HG03196 (cell line): Measurements from ENCODE around the gene PBX3.

Experiments
- ATAC-seq: cut with Tn5 transposase; IDR thresholded peaks from one replicate; pipeline ENCODE4 v1.9.1; 2021; ENCODE audit not compliant: unreplicated experiment

The PBX3 gene

GRCh38 chr9:125969462-125969861 lies 222.3 kb downstream of the PBX3 start:
- no peak for ATAC-seq

- no peak for ATAC-seq
Measured at GRCh38 chr9:125969868-125970267, 222.7 kb downstream of the PBX3 start.

- no peak for ATAC-seq
Measured at GRCh38 chr9:125970340-125970739, 223.2 kb downstream of the PBX3 start.

- no peak for ATAC-seq
Measured at GRCh38 chr9:125971050-125971449, 223.9 kb downstream of the PBX3 start.

GRCh38 chr9:125972012-125972729 lies 225.0 kb downstream of the PBX3 start:
- no peak for ATAC-seq

GRCh38 chr9:125973547-125973946 lies 226.4 kb downstream of the PBX3 start:
- no peak for ATAC-seq

GRCh38 chr9:125974705-125975104 lies 227.5 kb downstream of the PBX3 start:
- no peak for ATAC-seq

GRCh38 chr9:125977223-125977622 lies 230.1 kb downstream of the PBX3 start:
- ATAC-seq: no peak

GRCh38 chr9:125979383-125979782 lies 232.2 kb downstream of the PBX3 start:
- no peak for ATAC-seq

- ATAC-seq: no peak
Measured at GRCh38 chr9:125982798-125983406, 235.7 kb downstream of the PBX3 start.

GRCh38 chr9:125983681-125984080 lies 236.5 kb downstream of the PBX3 start:
- no peak for ATAC-seq

- no peak for ATAC-seq
Measured at GRCh38 chr9:125984461-125984860, 237.3 kb downstream of the PBX3 start.

GRCh38 chr9:125985142-125985997 lies 238.2 kb downstream of the PBX3 start:
- ATAC-seq: no peak

GRCh38 chr9:125985998-125986655 lies 239.0 kb downstream of the PBX3 start:
- ATAC-seq: no peak

- no peak for ATAC-seq
Measured at GRCh38 chr9:125986966-125987365, 239.8 kb downstream of the PBX3 start.

- no peak for ATAC-seq
Measured at GRCh38 chr9:125987420-125987819, 240.2 kb downstream of the PBX3 start.

GRCh38 chr9:125988479-125989050 lies 241.4 kb downstream of the PBX3 start:
- no peak for ATAC-seq

GRCh38 chr9:125989090-125989501 lies 241.9 kb downstream of the PBX3 start:
- no peak for ATAC-seq

- ATAC-seq: no peak
Measured at GRCh38 chr9:125989524-125990180, 242.5 kb downstream of the PBX3 start.

GRCh38 chr9:125990186-125990792 lies 243.1 kb downstream of the PBX3 start:
- no peak for ATAC-seq
